Natural killer cell (primary cell): ENCODE data around the gene SPTBN4. TPM values are rescaled to one million over a fixed set of nuclear protein-coding genes. Genes with fewer than 3 reads are reported as not detected.
A peak's percentile ranks its signal among the peaks of the same experiment; 100 is the strongest.

Experiments used
- ATAC-seq, 3 donors: fragments of 150-1000 bp in 2 of 3; fragments of 200-7000 bp in 1 of 3; cut with Tn5 transposase; 1 replicate in 1 of 3; 2 replicates in 2 of 3; pipeline ENCODE4 v1.10.0; 2021; ENCODE audit warnings: mild to moderate bottlenecking in 2 of 3, moderate library complexity in 2 of 3
- DNase-seq, 2 donors: peaks; one replicate each; pipeline versions ENCODE4 v3.0.0 to v3.0.0-alpha.2; 2013 to 2021; ENCODE audit warnings: mixed read lengths in 1 of 2
- H3K27ac ChIP-seq: one replicate; pipeline ENCODE4 v1.5.1; 2013; ENCODE audit warnings: mild to moderate bottlenecking, low read length
- H3K27me3 ChIP-seq: one replicate; pipeline ENCODE4 v1.6.1; 2013; ENCODE audit warnings: low read length; ENCODE audit not compliant: control insufficient read depth, insufficient read depth
- H3K36me3 ChIP-seq: one replicate; pipeline ENCODE4 v1.6.1; 2013; ENCODE audit warnings: low read length; ENCODE audit not compliant: control insufficient read depth, insufficient read depth
- H3K4me1 ChIP-seq: one replicate; pipeline ENCODE4 v1.6.1; 2013; ENCODE audit warnings: low read length; ENCODE audit not compliant: control insufficient read depth, insufficient read depth
- H3K4me3 ChIP-seq: one replicate; pipeline ENCODE4 v1.5.1; 2013; ENCODE audit warnings: low read length
- H3K9me3 ChIP-seq: one replicate; pipeline ENCODE4 v1.6.1; 2013; ENCODE audit warnings: low read length; ENCODE audit not compliant: control insufficient read depth, insufficient read depth
- H3K27ac Mint-ChIP-seq, 2 donors: one replicate each; pipeline ENCODE4 v1.8.0; 2022; ENCODE audit warnings: mild to moderate bottlenecking in 2 of 2, mixed read lengths in 2 of 2, moderate library complexity in 1 of 2
- H3K27me3 Mint-ChIP-seq, 2 donors: one replicate each; pipeline ENCODE4 v1.8.0; 2022; ENCODE audit warnings: low read depth in 2 of 2, mixed read lengths in 2 of 2
- H3K36me3 Mint-ChIP-seq: one replicate; pipeline ENCODE4 v1.8.0; 2022; ENCODE audit warnings: mixed read lengths
- H3K4me1 Mint-ChIP-seq, 2 donors: one replicate each; pipeline ENCODE4 v1.8.0; 2022; ENCODE audit warnings: mixed read lengths in 2 of 2
- H3K4me3 Mint-ChIP-seq: one replicate; pipeline ENCODE4 v1.8.0; 2022; ENCODE audit warnings: mild to moderate bottlenecking, moderate library complexity, mixed read lengths
- H3K9me3 Mint-ChIP-seq, 2 donors: one replicate each; pipeline ENCODE4 v1.8.0; 2022; ENCODE audit warnings: mixed read lengths in 2 of 2
- WGBS: methylation state at CpG from one replicate; pipeline ENCODE4 v1.1.7; 2013; ENCODE audit warnings: missing lambda C conversion rate; ENCODE audit not compliant: insufficient coverage; 5-methylcytosine and 5-hydroxymethylcytosine counted together
- intact Hi-C: fragments of 100-400 bp; cut with micrococcal nuclease; formaldehyde crosslinking; loops from one replicate; pipeline ENCODE4 v1.14.2; 2022
- total RNA-seq, 4 donors: library from RNA; stranded (reverse); fragments of 120-200 nt in 1 of 4; gene quantifications; one replicate each; pipeline versions ENCODE4 v1.2.3 to v1.2.4, GENCODE V29; 2013 to 2022
- TF ChIP-seq, protein P1 (sequence below): fragments of 200-600 bp; IDR thresholded peaks from one replicate; pipeline ENCODE4 v1.8.0; 2022; ENCODE audit warnings: antibody characterized with exemption

SPTBN4 gene
- total RNA-seq, 3 donors from 2014 or later (not counting 1 experiment from before 2014, with no cell fraction given), result 0.16 to 0.63 (median 0.31) TPM

DNA sequence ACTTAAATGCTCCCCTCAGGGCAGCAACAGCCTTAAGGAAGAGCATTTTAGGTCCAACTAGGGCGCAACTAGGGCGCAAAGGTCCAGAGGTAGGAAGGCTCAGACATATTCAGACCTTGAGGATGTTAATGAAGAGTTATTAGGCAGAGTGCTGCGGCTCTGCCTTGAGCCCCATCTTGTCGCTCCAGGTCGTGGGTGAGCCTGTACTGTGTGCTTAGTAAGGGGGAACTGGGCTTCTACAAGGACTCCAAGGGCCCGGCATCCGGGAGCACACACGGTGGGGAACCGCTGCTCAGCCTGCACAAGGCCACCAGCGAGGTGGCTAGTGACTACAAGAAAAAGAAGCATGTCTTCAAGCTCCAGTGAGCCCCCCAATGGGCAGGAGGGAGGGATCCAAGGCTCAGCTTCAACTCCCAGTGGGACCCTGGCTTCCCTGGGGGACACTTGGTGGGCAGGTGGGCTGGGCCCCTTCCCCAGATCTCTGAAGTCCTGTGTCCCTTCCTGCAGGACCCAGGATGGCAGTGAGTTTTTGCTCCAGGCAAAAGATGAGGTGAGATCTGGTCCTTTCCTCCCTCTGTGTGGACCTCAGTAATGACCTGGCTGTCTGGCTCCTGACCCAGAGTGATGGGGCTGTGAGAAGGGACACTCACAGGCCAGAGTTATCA is 105.2 kb downstream of the SPTBN4 start:
- Histone ChIP-seq H3K27ac (no peak overlapping the region), H3K4me3 (no peak overlapping the region), H3K9me3 (no peaks in the 10 kb centered on the region), H3K27me3 (peaks cover 10% of the 10 kb centered on the region), H3K36me3 (no peaks in the 10 kb centered on the region), H3K4me1 (peaks cover 33% of the 10 kb centered on the region)
- peaks cover 17 to 26% of the 10 kb centered on the region in 2 donors for H3K4me1 Mint-ChIP-seq
- TF ChIP-seq, protein P1, sequence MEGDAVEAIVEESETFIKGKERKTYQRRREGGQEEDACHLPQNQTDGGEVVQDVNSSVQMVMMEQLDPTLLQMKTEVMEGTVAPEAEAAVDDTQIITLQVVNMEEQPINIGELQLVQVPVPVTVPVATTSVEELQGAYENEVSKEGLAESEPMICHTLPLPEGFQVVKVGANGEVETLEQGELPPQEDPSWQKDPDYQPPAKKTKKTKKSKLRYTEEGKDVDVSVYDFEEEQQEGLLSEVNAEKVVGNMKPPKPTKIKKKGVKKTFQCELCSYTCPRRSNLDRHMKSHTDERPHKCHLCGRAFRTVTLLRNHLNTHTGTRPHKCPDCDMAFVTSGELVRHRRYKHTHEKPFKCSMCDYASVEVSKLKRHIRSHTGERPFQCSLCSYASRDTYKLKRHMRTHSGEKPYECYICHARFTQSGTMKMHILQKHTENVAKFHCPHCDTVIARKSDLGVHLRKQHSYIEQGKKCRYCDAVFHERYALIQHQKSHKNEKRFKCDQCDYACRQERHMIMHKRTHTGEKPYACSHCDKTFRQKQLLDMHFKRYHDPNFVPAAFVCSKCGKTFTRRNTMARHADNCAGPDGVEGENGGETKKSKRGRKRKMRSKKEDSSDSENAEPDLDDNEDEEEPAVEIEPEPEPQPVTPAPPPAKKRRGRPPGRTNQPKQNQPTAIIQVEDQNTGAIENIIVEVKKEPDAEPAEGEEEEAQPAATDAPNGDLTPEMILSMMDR, result no peak
- no peaks in the 10 kb centered on the region for H3K9me3 Mint-ChIP-seq
- DNase-seq, result no peak
- peak overlapping the region in 1 of 2 donors; percentile 80 for H3K27ac Mint-ChIP-seq
- ATAC-seq, result no peak
- H3K4me3 Mint-ChIP-seq, result no peak overlapping the region
- H3K36me3 Mint-ChIP-seq, result no peaks in the 10 kb centered on the region
- intact Hi-C loops, result loop anchor here (2.0 kb wide), 1 partner anchor 33 kb away; no protein-coding TSS in a partner anchor
- 87% methylated on average over 10 of the region's 10 CpGs for WGBS
- peaks cover 0 to 7% of the 10 kb centered on the region in 2 donors for H3K27me3 Mint-ChIP-seq

DNA sequence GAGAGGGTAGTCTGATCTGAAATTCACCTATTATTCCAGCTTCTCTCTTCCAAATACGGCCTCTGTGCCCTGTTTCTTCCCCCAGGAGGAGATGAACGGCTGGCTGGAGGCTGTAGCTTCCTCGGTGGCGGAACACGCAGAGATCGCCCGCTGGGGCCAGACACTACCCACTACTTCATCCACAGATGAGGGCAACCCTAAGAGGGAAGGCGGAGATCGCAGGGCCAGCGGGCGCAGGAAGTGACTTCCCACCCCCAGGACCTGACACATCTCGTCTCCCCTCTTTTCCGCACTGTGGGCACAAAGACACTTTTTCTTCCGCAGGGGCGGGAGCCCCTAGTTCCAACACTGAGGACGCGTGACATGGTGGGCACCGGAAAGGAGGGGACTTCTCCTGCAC is 108.5 kb downstream of the SPTBN4 start:
- Histone ChIP-seq H3K9me3 (no peaks in the 10 kb centered on the region), H3K27ac (no peak overlapping the region), H3K4me1 (peaks cover 39% of the 10 kb centered on the region), H3K4me3 (no peak overlapping the region), H3K36me3 (peaks cover 11% of the 10 kb centered on the region), H3K27me3 (no peaks in the 10 kb centered on the region)
- Mint-ChIP-seq H3K4me1 (peaks cover 25 to 37% of the 10 kb centered on the region in 2 donors), H3K27ac (peak overlapping the region in 1 of 2 donors; percentile 75), H3K27me3 (no peaks in the 10 kb centered on the region), H3K4me3 (peak overlapping the region; percentile 5), H3K36me3 (no peaks in the 10 kb centered on the region), H3K9me3 (no peaks in the 10 kb centered on the region)
- DNase-seq (no peak), ATAC-seq (no peak)
- TF ChIP-seq, protein P1, result no peak
- WGBS, result 95% methylated on average over 18 of the region's 18 CpGs
- intact Hi-C loops, result no loop called here

DNA sequence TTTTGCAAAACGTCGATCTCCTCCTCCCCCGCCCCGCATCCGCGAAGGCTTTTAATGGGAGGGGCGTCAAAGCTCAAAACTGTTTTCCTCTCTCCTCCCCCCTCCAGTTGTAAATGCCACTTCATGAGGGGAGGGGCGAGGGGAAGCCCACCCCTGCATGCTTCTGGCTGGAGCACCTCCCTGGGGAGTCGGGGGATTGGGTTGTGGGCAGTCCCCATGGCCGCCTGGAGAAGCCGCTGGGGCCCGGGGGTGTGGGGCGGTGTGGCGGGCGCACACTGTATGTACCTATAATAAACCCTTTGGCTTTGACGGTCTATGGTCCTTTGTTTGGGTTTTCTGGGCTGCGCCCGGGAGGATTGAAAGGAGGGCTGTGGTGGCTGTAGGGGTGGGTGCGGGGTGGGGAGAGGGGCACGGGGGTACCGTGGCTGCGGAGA is 109.4 kb downstream of the SPTBN4 start:
- Mint-ChIP-seq H3K4me3 (peak overlapping the region; percentile 85), H3K27ac (peak overlapping the region; percentile 65 to 75), H3K27me3 (no peaks in the 10 kb centered on the region), H3K36me3 (no peaks in the 10 kb centered on the region), H3K9me3 (no peaks in the 10 kb centered on the region), H3K4me1 (peaks cover 18 to 32% of the 10 kb centered on the region in 2 donors)
- ATAC-seq (peak; percentile 18 to 32 (median 29)), DNase-seq (peak in 1 of 2 donors; percentile 57)
- WGBS, result 6% methylated on average over 18 of the region's 22 CpGs
- TF ChIP-seq, protein P1, result no peak
- Histone ChIP-seq H3K4me1 (peaks cover 36% of the 10 kb centered on the region), H3K9me3 (no peaks in the 10 kb centered on the region), H3K27me3 (no peaks in the 10 kb centered on the region), H3K4me3 (peak overlapping the region; percentile 94), H3K36me3 (peaks cover 19% of the 10 kb centered on the region), H3K27ac (peak overlapping the region; percentile 20)
- intact Hi-C loops, result no loop called here
